ENCODE data around the gene CSAG2. TPM values are rescaled to one million over a fixed set of nuclear protein-coding genes. Genes with fewer than 3 reads are reported as not detected.
"Not testable (repeated sequence)": the region's sequence is repeated elsewhere in the genome, so short reads cannot be mapped to it uniquely, and the experiment has no call there.

Gene CSAG2
- total and polyA plus RNA-seq, 2 experiments from 2014 or later, result not detected

DNA sequence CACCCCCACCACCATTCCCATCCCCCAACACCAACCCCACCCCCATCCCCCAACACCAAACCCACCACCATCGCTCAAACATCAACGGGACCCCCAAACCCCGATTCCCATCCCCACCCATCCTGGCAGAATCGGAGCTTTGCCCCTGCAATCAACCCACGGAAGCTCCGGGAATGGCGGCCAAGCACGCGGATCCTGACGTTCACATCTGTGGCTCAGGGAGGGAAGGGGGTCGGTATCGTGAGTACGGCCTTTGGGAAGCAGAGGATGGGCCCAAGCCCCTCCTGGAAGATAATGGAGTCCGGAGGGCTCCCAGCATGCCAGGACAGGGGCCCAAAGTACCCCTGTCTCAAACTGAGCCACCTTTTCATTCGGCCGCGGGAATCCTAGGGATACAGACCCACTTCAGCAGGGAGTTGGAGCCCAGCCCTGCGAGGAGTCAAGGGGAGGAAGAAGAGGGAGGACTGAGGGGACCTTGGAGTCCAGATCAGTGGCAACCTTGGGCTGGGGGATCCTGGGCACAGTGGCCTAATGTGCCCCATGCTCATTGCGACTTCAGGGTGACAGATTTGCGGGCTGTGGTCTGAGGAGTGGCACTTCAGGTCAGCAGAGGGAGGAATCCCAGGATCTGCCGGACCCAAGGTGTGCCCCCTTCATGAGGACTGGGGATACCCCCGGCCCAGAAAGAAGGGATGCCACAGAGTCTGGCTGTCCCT lies 25.2 kb upstream of the CSAG2 start:
- not testable (repeated sequence) for H3K9me3 Mint-ChIP-seq; H3K27ac ChIP-seq (ENCODE audit: low read depth)

DNA sequence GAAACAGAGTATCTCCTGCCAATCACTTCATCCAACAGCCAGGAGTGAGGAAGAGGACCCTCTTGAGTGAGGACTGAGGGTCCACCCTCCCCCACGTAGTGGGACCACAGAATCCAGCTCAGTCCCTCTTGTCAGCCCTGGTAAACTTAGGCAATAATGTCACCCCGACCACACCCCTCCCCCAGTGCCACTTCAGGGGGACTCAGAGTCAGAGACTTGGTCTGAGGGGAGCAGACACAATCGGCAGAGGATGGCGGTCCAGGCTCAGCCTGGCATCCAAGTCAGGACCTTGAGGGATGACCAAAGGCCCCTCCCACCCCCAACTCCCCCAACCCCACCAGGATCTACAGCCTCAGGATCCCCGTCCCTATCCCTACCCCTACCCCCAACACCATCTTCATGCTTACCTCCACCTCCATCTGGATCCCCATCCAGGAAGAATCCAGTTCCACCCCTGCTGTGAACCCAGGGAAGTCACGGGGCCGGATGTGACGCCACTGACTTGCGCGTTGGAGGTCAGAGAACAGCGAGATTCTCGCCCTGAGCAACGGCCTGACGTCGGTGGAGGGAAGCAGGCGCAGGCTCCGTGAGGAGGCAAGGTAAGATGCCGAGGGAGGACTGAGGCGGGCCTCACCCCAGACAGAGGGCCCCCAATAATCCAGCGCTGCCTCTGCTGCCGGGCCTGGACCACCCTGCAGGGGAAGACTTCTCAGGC lies 24.3 kb upstream of the CSAG2 start, which contains the start of the genes CSAG1 and MAGEA12:
Gene CSAG1 (minus strand): TSS at position 461 of the 715 bp plus-strand sequence. CDS start 1,261 bp downstream, outside the sequence.
Gene MAGEA12 (plus strand): TSS at position 497 of the 715 bp plus-strand sequence. CDS start 2,405 bp downstream, outside the sequence.
- H3F3A ChIP-seq (replicated peaks; ENCODE audit: low read depth), result no peaks in the 10 kb centered on the region
- no peaks in the 10 kb centered on the region for H4K20me1 ChIP-seq (replicated peaks; ENCODE audit: insufficient read depth)
- DNase-seq (ENCODE audit: low spot score) (no peak), ATAC-seq (no peak)
- no peaks in the 10 kb centered on the region for H3K36me3 Mint-ChIP-seq (ENCODE audit: low read depth)
- H3K27ac ChIP-seq (ENCODE audit: low read depth), result no peak within 1 kb of the TSS
- no peaks in the 10 kb centered on the region for H3K36me3 ChIP-seq (ENCODE audit: insufficient read depth)
- no peak within 1 kb of the TSS for H2AFZ ChIP-seq
- H3K27me3 ChIP-seq (ENCODE audit: insufficient read depth), result no peaks in the 10 kb centered on the region
- no peaks in the 10 kb centered on the region for H3K79me2 ChIP-seq (replicated peaks; ENCODE audit: insufficient read depth)
- no peaks in the 10 kb centered on the region; the same call in 2 of the 3 replicates for H3K4me1 Mint-ChIP-seq
- H3K9me3 Mint-ChIP-seq, result no peaks in the 10 kb centered on the region
- no peak within 1 kb of the TSS for H3K4me2 ChIP-seq
- H3K4me1 ChIP-seq (ENCODE audit: insufficient read depth), result no peaks in the 10 kb centered on the region
- H3K4me3 Mint-ChIP-seq, result no peak within 1 kb of the TSS
- no peaks in the 10 kb centered on the region for H3K9me2 ChIP-seq (ENCODE audit: insufficient read depth)
- no peaks in the 10 kb centered on the region for H3K27me3 Mint-ChIP-seq (ENCODE audit: insufficient read depth, low read depth, poor library complexity)
- H3K4me3 ChIP-seq, result no peak within 1 kb of the TSS
- no peak within 1 kb of the TSS for H3K27ac Mint-ChIP-seq
- TF ChIP-seq ETS1 (IDR thresholded peaks at IDR 0.05) (no peak), REST (IDR thresholded peaks at IDR 0.05; ENCODE audit: unreplicated experiment) (no peak), STAT1 (IDR thresholded peaks at IDR 0.05; ENCODE audit: unreplicated experiment) (no peak), NANOG (IDR thresholded peaks at IDR 0.05; ENCODE audit: borderline replicate concordance) (no peak), CREB1 (CRISPR knock-in tag; IDR thresholded peaks at IDR 0.05; ENCODE audit: low read depth) (no peak), EZH2 (IDR thresholded peaks at IDR 0.05; ENCODE audit: low read depth, unreplicated experiment) (no peak), EZH2phosphoT487 (IDR thresholded peaks at IDR 0.05; ENCODE audit: unreplicated experiment) (no peak)

More for the DNA sequence above, 25.2 kb upstream of the CSAG2 start:
- H4K20me1 ChIP-seq (replicated peaks; ENCODE audit: insufficient read depth); H3K4me3 Mint-ChIP-seq; DNase-seq (ENCODE audit: low spot score); H3K36me3 ChIP-seq (ENCODE audit: insufficient read depth); H3K79me2 ChIP-seq (replicated peaks; ENCODE audit: insufficient read depth); H3F3A ChIP-seq (replicated peaks; ENCODE audit: low read depth); H3K4me3 ChIP-seq; H3K27me3 ChIP-seq (ENCODE audit: insufficient read depth); H3K36me3 Mint-ChIP-seq (ENCODE audit: low read depth); H3K27me3 Mint-ChIP-seq (ENCODE audit: insufficient read depth, low read depth, poor library complexity); H3K4me1 ChIP-seq (ENCODE audit: insufficient read depth); H3K4me1 Mint-ChIP-seq; H3K9me2 ChIP-seq (ENCODE audit: insufficient read depth); ATAC-seq; H2AFZ ChIP-seq; H3K27ac Mint-ChIP-seq; H3K4me2 ChIP-seq: not testable (repeated sequence)
